C4-2B (cell line): ENCODE results near the gene NCOR2.

ENCODE experiments used
- H3K27ac ChIP-seq: fragments of 450-650 bp; 2 replicates; pipeline ENCODE4 v1.5.1; 2017
- ZFX ChIP-seq: fragments of 450-650 bp; IDR thresholded peaks from 2 replicates; pipeline ENCODE4 v1.6.1; 2017
- TF ChIP-seq, protein P1 (sequence below): fragments of 450-650 bp; conservative IDR thresholded peaks from 2 replicates; pipeline ENCODE4 v1.5.1; 2017; ENCODE audit warnings: mild to moderate bottlenecking

The NCOR2 gene

GRCh38 chr12:124554429-124555029, 12.9 kb downstream of the NCOR2 start:
- TF ChIP-seq, protein P1, sequence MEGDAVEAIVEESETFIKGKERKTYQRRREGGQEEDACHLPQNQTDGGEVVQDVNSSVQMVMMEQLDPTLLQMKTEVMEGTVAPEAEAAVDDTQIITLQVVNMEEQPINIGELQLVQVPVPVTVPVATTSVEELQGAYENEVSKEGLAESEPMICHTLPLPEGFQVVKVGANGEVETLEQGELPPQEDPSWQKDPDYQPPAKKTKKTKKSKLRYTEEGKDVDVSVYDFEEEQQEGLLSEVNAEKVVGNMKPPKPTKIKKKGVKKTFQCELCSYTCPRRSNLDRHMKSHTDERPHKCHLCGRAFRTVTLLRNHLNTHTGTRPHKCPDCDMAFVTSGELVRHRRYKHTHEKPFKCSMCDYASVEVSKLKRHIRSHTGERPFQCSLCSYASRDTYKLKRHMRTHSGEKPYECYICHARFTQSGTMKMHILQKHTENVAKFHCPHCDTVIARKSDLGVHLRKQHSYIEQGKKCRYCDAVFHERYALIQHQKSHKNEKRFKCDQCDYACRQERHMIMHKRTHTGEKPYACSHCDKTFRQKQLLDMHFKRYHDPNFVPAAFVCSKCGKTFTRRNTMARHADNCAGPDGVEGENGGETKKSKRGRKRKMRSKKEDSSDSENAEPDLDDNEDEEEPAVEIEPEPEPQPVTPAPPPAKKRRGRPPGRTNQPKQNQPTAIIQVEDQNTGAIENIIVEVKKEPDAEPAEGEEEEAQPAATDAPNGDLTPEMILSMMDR, result no peak
- no peak for TF ChIP-seq ZFX
- no peak overlapping the region for H3K27ac ChIP-seq

- no peak overlapping the region for H3K27ac ChIP-seq
- TF ChIP-seq, protein P1, result no peak
- TF ChIP-seq ZFX, result no peak
Observed at GRCh38 chr12:124553862-124554428, 13.5 kb downstream of the NCOR2 start.

DNA sequence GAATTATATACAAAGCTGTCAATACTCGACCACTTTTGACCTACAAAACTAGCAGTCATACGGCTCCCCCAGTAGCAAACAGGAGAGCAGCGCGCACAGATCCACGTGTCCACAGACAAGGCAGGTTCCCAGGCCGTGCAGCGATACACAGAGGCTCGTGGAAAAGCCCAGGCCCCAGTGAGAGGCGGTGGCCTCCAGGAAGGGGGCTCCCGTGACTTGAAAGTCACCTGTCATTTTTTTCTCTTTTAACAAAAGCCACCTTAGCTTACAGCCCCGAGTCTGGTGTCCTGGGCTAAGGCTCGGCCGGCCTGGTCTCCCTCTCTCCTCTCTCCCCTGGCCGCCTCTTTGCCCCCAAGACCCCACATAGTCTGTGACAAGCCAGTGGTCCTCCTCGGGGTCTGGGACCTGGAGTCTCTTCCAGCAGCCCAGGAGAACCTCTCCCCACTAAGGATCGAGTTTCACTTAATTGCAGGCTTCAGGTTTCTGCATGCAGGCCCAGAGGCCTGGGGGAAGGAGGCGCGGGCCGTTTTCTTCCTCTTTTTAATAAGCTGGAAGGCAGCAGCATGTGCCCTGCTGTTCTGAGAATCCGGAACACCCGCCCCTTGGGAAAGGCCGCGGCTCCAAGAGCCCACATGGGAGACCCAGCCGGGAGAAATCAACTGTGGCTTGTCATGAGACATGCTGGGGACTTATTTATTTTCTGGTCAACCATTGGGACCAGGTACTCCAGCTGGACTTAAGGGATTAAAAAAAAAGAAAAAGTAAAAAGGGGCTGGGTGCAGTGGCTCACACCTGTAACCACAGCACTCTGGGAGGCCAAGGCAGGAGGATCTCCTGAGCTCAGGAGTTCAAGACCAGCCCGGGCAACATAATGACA, 15.9 kb downstream of the NCOR2 start:
- TF ChIP-seq, protein P1, result no peak
- no peak for TF ChIP-seq ZFX
- H3K27ac ChIP-seq, result no peak overlapping the region

DNA sequence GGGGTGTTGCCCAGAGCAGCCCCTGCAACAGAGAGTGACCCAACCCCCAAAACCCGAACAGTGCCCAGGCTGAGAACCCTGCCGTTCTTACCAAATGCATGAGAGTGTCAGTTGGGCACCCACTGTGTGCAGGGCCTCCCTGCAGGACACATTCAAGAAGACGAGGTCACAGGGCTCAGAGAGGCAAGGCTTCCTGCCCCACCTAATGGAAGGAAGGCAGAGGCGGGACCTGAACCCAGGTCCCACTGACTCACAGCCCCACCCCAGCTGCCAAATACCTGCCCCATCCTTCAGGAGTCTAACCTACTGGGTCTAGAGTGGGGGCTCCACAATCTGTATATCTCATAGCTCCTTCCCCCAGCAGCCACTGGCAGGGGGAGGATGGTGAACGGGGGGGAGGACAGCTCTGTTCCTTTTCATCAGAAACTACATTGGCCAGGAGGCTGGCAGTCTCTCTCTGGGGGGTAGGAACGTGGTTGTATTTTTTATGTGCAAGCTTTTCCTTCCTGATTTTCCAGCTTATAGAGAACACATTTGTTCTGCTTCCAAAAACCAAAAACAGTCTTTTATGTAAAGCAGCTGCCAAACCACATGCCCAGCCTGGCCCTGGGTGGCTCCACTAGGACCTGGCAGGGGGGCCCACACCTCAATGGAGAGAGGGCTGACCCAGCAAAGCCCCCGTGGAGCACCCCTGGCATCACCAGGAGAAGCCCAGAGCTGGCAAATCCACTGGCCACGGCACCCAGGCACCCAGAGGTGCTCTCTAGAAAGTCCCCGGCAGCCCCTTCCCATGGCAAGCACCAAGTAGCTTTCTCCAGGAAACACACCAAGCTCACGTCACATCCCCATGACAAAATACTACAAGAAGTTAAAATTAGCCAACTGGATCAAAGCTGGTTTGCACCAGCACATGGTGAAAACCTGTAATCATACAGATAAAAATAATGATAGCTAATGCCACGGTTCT, 17.0 kb downstream of the NCOR2 start:
- TF ChIP-seq ZFX, result no peak
- TF ChIP-seq, protein P1, result no peak
- H3K27ac ChIP-seq, result no peak overlapping the region

GRCh38 chr12:124549629-124550028, 17.8 kb downstream of the NCOR2 start:
- no peak overlapping the region for H3K27ac ChIP-seq
- TF ChIP-seq, protein P1, result no peak
- no peak for TF ChIP-seq ZFX

DNA sequence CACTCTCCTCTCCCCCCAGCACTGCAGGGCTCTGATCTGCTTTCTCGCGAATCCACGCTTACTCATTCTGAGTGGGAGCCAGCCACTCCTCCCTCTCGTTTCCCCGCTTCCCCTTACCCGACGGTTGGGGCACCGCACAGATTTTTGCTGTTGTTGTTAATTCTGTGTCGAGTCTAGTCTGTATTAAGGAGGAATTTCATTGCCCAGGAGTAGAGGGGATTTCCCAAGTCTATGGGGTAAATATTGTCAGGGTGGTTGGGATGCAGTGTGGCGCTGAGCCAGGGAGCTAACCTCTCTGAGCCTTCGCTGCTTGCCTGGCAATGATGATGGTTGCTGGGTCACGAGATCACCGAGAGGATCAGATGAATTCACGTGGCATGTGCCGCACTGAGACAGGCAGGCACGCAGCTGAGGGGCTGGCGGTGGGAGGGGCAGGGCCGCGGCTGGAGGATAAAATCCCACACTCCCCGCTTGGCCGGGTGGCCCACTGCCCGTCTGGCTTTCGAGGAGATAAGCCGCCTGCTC, 18.5 kb downstream of the NCOR2 start:
- no peak for TF ChIP-seq ZFX
- TF ChIP-seq, protein P1, result no peak
- no peak overlapping the region for H3K27ac ChIP-seq
